Endothelial cell of umbilical vein (primary cell): Measurements from ENCODE around the gene FBXO38. TPM values are rescaled to one million over a fixed set of nuclear protein-coding genes. Genes with fewer than 3 reads are reported as not detected.

Experiments
- BruUV-seq: library from RNA; stranded (reverse); fragments of 400-500 nt; replicated peaks from 2 replicates; lab custom pipeline; 2021; lab: Mats Ljungman, UMichigan
- CTCF ChIA-PET: fragments of 300-600, 350-600 bp; sonication (Branson Sonifier 250); formaldehyde crosslinking; loops from one replicate; lab custom pipeline; 2021; ENCODE audit warnings: antibody characterized with exemption, inconsistent platforms; lab: Charles Lee
- POLR2A ChIA-PET: fragments of 300-600, 350-600 bp; sonication (Branson Sonifier 250); formaldehyde crosslinking; loops from one replicate; lab custom pipeline; 2021; ENCODE audit warnings: antibody characterized with exemption, inconsistent platforms; lab: Charles Lee
- DNase-seq: peaks from one replicate; pipeline ENCODE4 v3.0.0-alpha.2; 2011; ENCODE audit warnings: low read depth, low spot score
- FAIRE-seq: peaks from 2 replicates; lab custom pipeline; 2011; peaks lifted over from hg19 to GRCh38; lab: Jason Lieb, UNC
- H2AFZ ChIP-seq: 2 replicates; pipeline ENCODE4 v1.6.0; 2012; ENCODE audit warnings: low read depth, low read length, control low read depth, inconsistent platforms
- H3K27ac ChIP-seq: 2 replicates; pipeline ENCODE4 v1.5.1; 2011; ENCODE audit warnings: low read depth, mild to moderate bottlenecking, control low read depth, low read length, moderate library complexity; ENCODE audit not compliant: insufficient read depth
- H3K27me3 ChIP-seq, 2 experiments: 2 replicates each; pipeline versions ENCODE4 v1.6.0 to v1.6.1; 2011; ENCODE audit warnings: low read length in 2 of 2, mixed read lengths in 1 of 2; ENCODE audit not compliant: control insufficient read depth in 2 of 2, insufficient read depth in 2 of 2
- H3K36me3 ChIP-seq, 2 experiments: 2 replicates in 1 of 2; 3 replicates in 1 of 2; pipeline ENCODE4 v1.5.1; 2011; ENCODE audit warnings: low read length in 2 of 2, mild to moderate bottlenecking in 1 of 2, moderate library complexity in 1 of 2; ENCODE audit not compliant: control insufficient read depth in 2 of 2, insufficient read depth in 2 of 2; ENCODE audit errors: extremely low read depth in 1 of 2
- H3K4me1 ChIP-seq: 3 replicates; pipeline ENCODE4 v1.5.1; 2011; ENCODE audit warnings: mild to moderate bottlenecking, low read length; ENCODE audit not compliant: control insufficient read depth, insufficient read depth; ENCODE audit errors: extremely low read depth
- H3K4me2 ChIP-seq: 2 replicates; pipeline ENCODE4 v1.6.1; 2011; ENCODE audit warnings: low read length, control low read depth, mixed read lengths; ENCODE audit not compliant: insufficient read depth
- H3K4me3 ChIP-seq, 3 experiments: fragments of 200-600 bp in 1 of 3; sonication (generic), shearing (Covaris generic) in 1 of 3; replicated peaks in 1 of 3; 2 replicates each; pipeline ENCODE4 v1.5.1; 2011 to 2016; ENCODE audit warnings: control low read depth in 3 of 3, low read length in 3 of 3, mild to moderate bottlenecking in 2 of 3, inconsistent platforms in 1 of 3, low read depth in 1 of 3, moderate library complexity in 1 of 3; ENCODE audit not compliant: insufficient read depth in 1 of 3
- H3K79me2 ChIP-seq: 2 replicates; pipeline ENCODE4 v1.6.0; 2012; ENCODE audit warnings: low read length, inconsistent platforms; ENCODE audit not compliant: control insufficient read depth, insufficient read depth
- H3K9ac ChIP-seq: replicated peaks from 2 replicates; pipeline ENCODE3; 2011; ENCODE audit warnings: low read length, control low read depth; ENCODE audit not compliant: insufficient read depth; ENCODE audit errors: extremely low read depth
- H3K9me1 ChIP-seq: replicated peaks from 3 replicates; pipeline ENCODE4 v1.6.0; 2011; ENCODE audit warnings: mild to moderate bottlenecking, low read length; ENCODE audit not compliant: control insufficient read depth, insufficient read depth; ENCODE audit errors: extremely low read depth
- H3K9me3 ChIP-seq: replicated peaks from 2 replicates; pipeline ENCODE4 v1.5.1; 2012; ENCODE audit warnings: low read length, inconsistent platforms; ENCODE audit not compliant: control insufficient read depth, insufficient read depth
- H4K20me1 ChIP-seq: replicated peaks from 2 replicates; pipeline ENCODE3; 2011; ENCODE audit warnings: mild to moderate bottlenecking, low read length; ENCODE audit not compliant: control insufficient read depth, insufficient read depth; ENCODE audit errors: extremely low read depth
- CTCF ChIP-seq, 2 donors: IDR thresholded peaks; 1 replicate in 1 of 2; 2 replicates in 1 of 2; pipeline ENCODE4 v1.5.1; 2011; ENCODE audit warnings: low read length in 2 of 2, mild to moderate bottlenecking in 2 of 2, moderate library complexity in 2 of 2, control low read depth in 1 of 2, inconsistent platforms in 1 of 2, low read depth in 1 of 2; ENCODE audit not compliant: insufficient read depth in 1 of 2; ENCODE audit errors: extremely low read depth in 1 of 2
- EZH2 ChIP-seq: IDR thresholded peaks from 2 replicates; pipeline ENCODE4 v1.6.1; 2012; ENCODE audit warnings: borderline replicate concordance, low read depth, mild to moderate bottlenecking, moderate library complexity, low read length, inconsistent platforms; ENCODE audit not compliant: severe bottlenecking
- FOS ChIP-seq: IDR thresholded peaks from 2 replicates; pipeline ENCODE4 v1.6.1; 2011; ENCODE audit warnings: mild to moderate bottlenecking, low read length, moderate library complexity, borderline replicate concordance; ENCODE audit not compliant: insufficient read depth
- GATA2 ChIP-seq: IDR thresholded peaks from 2 replicates; pipeline ENCODE4 v1.7.0; 2011; ENCODE audit warnings: low read depth, mild to moderate bottlenecking, moderate library complexity, mixed read lengths, low read length; ENCODE audit not compliant: insufficient read length, insufficient read depth
- JUN ChIP-seq: IDR thresholded peaks from 2 replicates; pipeline ENCODE4 v1.6.1; 2011; ENCODE audit warnings: borderline replicate concordance, low read depth; ENCODE audit not compliant: insufficient read length, insufficient read depth
- MAX ChIP-seq: IDR thresholded peaks from 2 replicates; pipeline ENCODE4 v1.6.1; 2011; ENCODE audit not compliant: insufficient read depth, insufficient read length
- MYC ChIP-seq: IDR thresholded peaks from one replicate; pipeline ENCODE4 v1.6.1; 2011; ENCODE audit warnings: mild to moderate bottlenecking, low read depth, low read length
- POLR2A ChIP-seq: IDR thresholded peaks from 2 replicates; pipeline ENCODE4 v1.6.1; 2012; ENCODE audit warnings: low read depth, mild to moderate bottlenecking, control low read depth, low read length
- POLR2AphosphoS5 ChIP-seq: IDR thresholded peaks from 2 replicates; pipeline ENCODE4 v1.6.1; 2012; ENCODE audit warnings: low read depth, mild to moderate bottlenecking, control low read depth, low read length, moderate library complexity; ENCODE audit not compliant: insufficient read depth
- dilution Hi-C: fragments of 300-500 bp; cut with MboI; formaldehyde crosslinking; loops from one replicate; pipeline ENCODE4 v1.15.0; 2019; ENCODE audit warnings: low sequenced_read_pairs; ENCODE audit not compliant: extremely low pct_ligation_motif_present
- intact Hi-C: fragments of 100-400 bp; cut with micrococcal nuclease; formaldehyde crosslinking; loops from one replicate; pipeline ENCODE4 v1.10.0; 2022
- polyA plus RNA-seq, 4 experiments: library from polyadenylated mRNA; depleted of rRNA in 3 of 4; stranded (reverse) in 3 of 4; unstranded in 1 of 4; fragments of >200 nt; gene quantifications; 2 replicates each; pipeline versions ENCODE4 v1.2.1 to v1.2.3, GENCODE V29; 2011 to 2012; ENCODE audit warnings: missing spikeins in 1 of 4
- total RNA-seq: library from RNA; stranded (reverse); gene quantifications from 2 replicates; pipeline ENCODE4 v1.2.3, GENCODE V29; 2021

The FBXO38 gene
- total and polyA plus RNA-seq, 2 donors (not counting 3 experiments of a cell fraction or from before 2014, with no cell fraction given) = 18.6 to 65.6 TPM

- FAIRE-seq = no peak
- CTCF ChIA-PET = interaction anchor here (0.7 to 1.7 kb wide), 5 partner anchors 13 to 649 kb away, joined by 3 to 5 read pairs (median 4); no protein-coding TSS in a partner anchor
These were observed 81.8 kb downstream of the FBXO38 start for GRCh38 chr5:148465381-148466235.

GRCh38 chr5:148466236-148466580, 82.5 kb downstream of the FBXO38 start:
- no peak for FAIRE-seq
- BruUV-seq = no TSS peak
- H3K4me3 ChIP-seq = no peak overlapping the region
- no peaks in the 10 kb centered on the region for H4K20me1 ChIP-seq
- H3K9me3 ChIP-seq = no peaks in the 10 kb centered on the region
- ChIA-PET POLR2A (no interaction called here), CTCF (interaction anchor here (0.7 to 1.7 kb wide), 4 partner anchors 13 to 648 kb away, joined by 3 to 5 read pairs (median 4); no protein-coding TSS in a partner anchor)
- dilution Hi-C loops = no loop called here
- DNase-seq = no peak
- no peaks in the 10 kb centered on the region for H3K36me3 ChIP-seq
- H3K9ac ChIP-seq = no peak overlapping the region
- TF ChIP-seq POLR2AphosphoS5 = no peak
- no peak for TF ChIP-seq POLR2A
- TF ChIP-seq FOS = no peak
- TF ChIP-seq CTCF (IDR thresholded peaks at IDR 0.05; ENCODE audit: extremely low read depth in 1 of 2, insufficient read depth in 1 of 2, low read depth in 1 of 2, low read length in 2 of 2) = no peak
- TF ChIP-seq MAX = no peak
- TF ChIP-seq MYC = no peak
- TF ChIP-seq JUN = no peak
- TF ChIP-seq GATA2 = no peak
- no peak for TF ChIP-seq EZH2
- H3K4me1 ChIP-seq = peaks cover 28% of the 10 kb centered on the region
- H3K79me2 ChIP-seq = no peaks in the 10 kb centered on the region
- intact Hi-C loops = loop anchor here (5.0 kb wide), 1 partner anchor 156 kb away; no protein-coding TSS in a partner anchor
- no peak overlapping the region for H3K27ac ChIP-seq
- H3K27me3 ChIP-seq = no peaks in the 10 kb centered on the region
- H3K4me2 ChIP-seq = no peak overlapping the region
- no peaks in the 10 kb centered on the region for H3K9me1 ChIP-seq
- no peak overlapping the region for H2AFZ ChIP-seq

More at GRCh38 chr5:148465381-148466235, 81.8 kb downstream of the FBXO38 start:
- Histone ChIP-seq H3K79me2 (no peaks in the 10 kb centered on the region), H3K9ac (no peak overlapping the region), H3K27ac (no peak overlapping the region), H3K4me3 (no peak overlapping the region), H3K9me1 (no peaks in the 10 kb centered on the region), H4K20me1 (no peaks in the 10 kb centered on the region), H3K4me2 (no peak overlapping the region), H3K9me3 (no peaks in the 10 kb centered on the region), H3K27me3 (no peaks in the 10 kb centered on the region), H3K4me1 (peaks cover 23% of the 10 kb centered on the region), H3K36me3 (no peaks in the 10 kb centered on the region), H2AFZ (no peak overlapping the region)
- POLR2A ChIA-PET = no interaction called here
- TF ChIP-seq MYC (no peak), EZH2 (no peak), MAX (no peak), GATA2 (no peak), POLR2AphosphoS5 (no peak), JUN (no peak)
- DNase-seq = no peak
- intact Hi-C loops (loop anchor here (5.0 kb wide), 1 partner anchor 157 kb away; no protein-coding TSS in a partner anchor), dilution Hi-C loops (no loop called here)
- BruUV-seq = no TSS peak
